MCF 10A (cell line): Measurements from ENCODE around the gene DNAJC6. TPM values are rescaled to one million over a fixed set of nuclear protein-coding genes. Genes with fewer than 3 reads are reported as not detected.

Experiments used
- BruUV-seq: library from RNA; stranded (reverse); fragments of 400-500 nt; replicated peaks from 2 replicates; lab custom pipeline; 2021; lab: Mats Ljungman, UMichigan
- CTCF ChIA-PET: fragments of 300-600 bp; sonication (Branson Sonifier 250); formaldehyde crosslinking; extraction: SDS; loops from one replicate; lab custom pipeline; 2021; ENCODE audit warnings: antibody characterized with exemption, inconsistent platforms; lab: Yijun Ruan, JAX
- POLR2A ChIA-PET: fragments of 300-600, 350-650 bp; sonication (Branson Sonifier 250); formaldehyde crosslinking; extraction: SDS; loops from one replicate; lab custom pipeline; 2020; ENCODE audit warnings: antibody characterized with exemption, inconsistent platforms; lab: Yijun Ruan, JAX
- DNase-seq: peaks from one replicate; pipeline ENCODE4 v3.0.0-alpha.2; 2018; ENCODE audit not compliant: unreplicated experiment
- H3K27ac Mint-ChIP-seq: one replicate; pipeline ENCODE4 v1.8.0; 2022; ENCODE audit warnings: mild to moderate bottlenecking, low read depth, mixed read lengths; ENCODE audit not compliant: unreplicated experiment
- H3K27me3 Mint-ChIP-seq: one replicate; pipeline ENCODE4 v1.8.0; 2022; ENCODE audit warnings: mixed read lengths; ENCODE audit not compliant: insufficient read depth, unreplicated experiment
- H3K36me3 Mint-ChIP-seq: one replicate; pipeline ENCODE4 v1.8.0; 2022; ENCODE audit warnings: mild to moderate bottlenecking, moderate library complexity, mixed read lengths; ENCODE audit not compliant: insufficient read depth, unreplicated experiment
- H3K4me1 Mint-ChIP-seq: one replicate; pipeline ENCODE4 v1.8.0; 2022; ENCODE audit warnings: mixed read lengths; ENCODE audit not compliant: insufficient read depth, unreplicated experiment
- H3K4me3 Mint-ChIP-seq: one replicate; pipeline ENCODE4 v1.8.0; 2022; ENCODE audit warnings: mild to moderate bottlenecking, moderate library complexity, mixed read lengths; ENCODE audit not compliant: unreplicated experiment
- H3K9me3 Mint-ChIP-seq: one replicate; pipeline ENCODE4 v1.8.0; 2022; ENCODE audit warnings: mixed read lengths; ENCODE audit not compliant: unreplicated experiment
- CTCF ChIP-seq: fragments of 200-600 bp; IDR thresholded peaks from one replicate; pipeline ENCODE4 v1.8.0; 2022; ENCODE audit warnings: antibody characterized with exemption, mild to moderate bottlenecking; ENCODE audit not compliant: unreplicated experiment
- intact Hi-C: fragments of 100-400 bp; cut with micrococcal nuclease; formaldehyde crosslinking; loops from 2 replicates; pipeline ENCODE4 v1.14.1; 2022
- total RNA-seq: library from RNA; stranded (reverse); gene quantifications from 2 replicates; pipeline ENCODE4 v1.2.3, GENCODE V29; 2022

Gene DNAJC6
- total RNA-seq, 1 experiment from 2014 or later: 7.9 TPM

- CTCF ChIA-PET: interaction anchor here (0.6 to 3.4 kb wide), 13 partner anchors 11 to 265 kb away, joined by 3 to 46 read pairs (median 12); partner anchors contain the start of gene DNAJC6
- BruUV-seq: no TSS peak
- H3K4me1 Mint-ChIP-seq: peaks cover 16% of the 10 kb centered on the region
- TF ChIP-seq CTCF: no peak
- H3K27me3 Mint-ChIP-seq: no peaks in the 10 kb centered on the region
- POLR2A ChIA-PET: interaction anchor here (0.8 to 2.5 kb wide), 5 partner anchors 12 to 222 kb away, joined by 3 to 12 read pairs (median 6); partner anchors contain the start of genes LEPR and LEPROT
- no peak overlapping the region for H3K4me3 Mint-ChIP-seq
- no peaks in the 10 kb centered on the region for H3K36me3 Mint-ChIP-seq
- H3K27ac Mint-ChIP-seq: no peak overlapping the region
- DNase-seq: no peak
- no peaks in the 10 kb centered on the region for H3K9me3 Mint-ChIP-seq
- intact Hi-C loops: no loop called here
Measured at GRCh38 chr1:65457868-65458267, 148.5 kb downstream of the DNAJC6 start.

DNA sequence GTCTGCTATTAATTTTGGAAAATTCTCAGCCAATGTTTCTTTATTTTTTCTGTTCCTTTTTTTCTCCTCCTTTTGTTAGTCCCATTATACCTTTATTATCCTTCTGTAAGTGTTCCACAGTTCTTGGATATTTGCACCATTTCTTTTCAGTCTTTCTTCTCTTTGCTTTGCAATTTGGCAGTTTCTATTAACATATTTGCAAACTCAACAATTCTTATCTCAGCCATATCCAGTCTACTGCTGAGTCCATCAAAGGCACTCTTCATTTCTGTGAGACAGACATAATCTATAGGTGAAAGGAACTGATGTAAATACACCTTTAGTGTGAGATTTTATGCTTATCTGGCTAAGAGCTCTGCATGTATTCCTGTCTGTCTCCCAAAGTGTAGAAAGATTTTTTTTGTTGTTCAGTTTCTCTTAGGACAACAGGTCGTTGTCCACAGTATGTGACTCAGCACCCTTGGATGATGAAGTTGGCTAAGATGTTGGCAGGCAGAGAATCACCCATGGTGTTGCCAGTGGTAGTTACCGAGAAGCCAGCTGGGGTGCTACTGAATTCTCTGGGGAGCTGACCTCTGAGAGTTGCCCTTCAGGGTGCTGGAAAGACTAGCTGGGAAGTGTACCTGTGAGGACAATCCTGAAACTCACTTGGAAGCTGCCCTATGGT lies 149.5 kb downstream of the DNAJC6 start:
- Mint-ChIP-seq H3K4me1 (peaks cover 16% of the 10 kb centered on the region), H3K27me3 (no peaks in the 10 kb centered on the region), H3K9me3 (no peaks in the 10 kb centered on the region), H3K36me3 (no peaks in the 10 kb centered on the region), H3K4me3 (no peak overlapping the region), H3K27ac (no peak overlapping the region)
- no TSS peak for BruUV-seq
- DNase-seq: peak; percentile 63
- CTCF ChIA-PET: interaction anchor here (0.6 to 3.4 kb wide), 44 partner anchors 10 to 1198 kb away, joined by 3 to 46 read pairs (median 4); partner anchors contain the start of gene DNAJC6
- no peak for TF ChIP-seq CTCF
- intact Hi-C loops: no loop called here
- POLR2A ChIA-PET: interaction anchor here (0.6 to 2.5 kb wide), 11 partner anchors 11 to 223 kb away, joined by 3 to 12 read pairs (median 3); partner anchors contain the start of genes LEPR and LEPROT

GRCh38 chr1:65459397-65459768 lies 150.0 kb downstream of the DNAJC6 start:
- H3K4me1 Mint-ChIP-seq: peaks cover 16% of the 10 kb centered on the region
- no peaks in the 10 kb centered on the region for H3K9me3 Mint-ChIP-seq
- intact Hi-C loops: no loop called here
- no peaks in the 10 kb centered on the region for H3K27me3 Mint-ChIP-seq
- TF ChIP-seq CTCF: peak; percentile 54
- CTCF ChIA-PET: interaction anchor here (0.6 to 3.4 kb wide), 39 partner anchors 10 to 454 kb away, joined by 3 to 46 read pairs (median 5); partner anchors contain the start of gene DNAJC6
- peak overlapping the region; percentile 31 for H3K27ac Mint-ChIP-seq
- POLR2A ChIA-PET: interaction anchor here (0.6 to 2.5 kb wide), 8 partner anchors 19 to 223 kb away, joined by 3 to 12 read pairs (median 3); partner anchors contain the start of genes LEPR and LEPROT
- H3K4me3 Mint-ChIP-seq: no peak overlapping the region
- BruUV-seq: no TSS peak
- DNase-seq: peak; percentile 57
- no peaks in the 10 kb centered on the region for H3K36me3 Mint-ChIP-seq

Other genes with a start within 250 kb of the DNAJC6 start
- gene AK4, start 161.3 kb upstream of the DNAJC6 start, total RNA-seq: 54.2 and 57.1 TPM in 2 replicates
- gene LEPR, start 111.1 kb downstream of the DNAJC6 start, total RNA-seq: 12.2 and 16.6 TPM in 2 replicates
- gene LEPROT, start 111.1 kb downstream of the DNAJC6 start, total RNA-seq: 63.1 and 66.9 TPM in 2 replicates